Endothelial cell (in vitro differentiated cells): Measurements from ENCODE around the gene U2SURP. TPM values are rescaled to one million over a fixed set of nuclear protein-coding genes. Genes with fewer than 3 reads are reported as not detected.

Source experiments
- DNase-seq: peaks from one replicate; pipeline ENCODE4 v3.0.0; 2021; ENCODE audit warnings: low spot score
- H3K27ac Mint-ChIP-seq: one replicate; pipeline ENCODE4 v1.8.0; 2021; ENCODE audit warnings: mixed read lengths, inconsistent platforms; ENCODE audit not compliant: unreplicated experiment
- H3K27me3 Mint-ChIP-seq: one replicate; pipeline ENCODE4 v1.8.0; 2021; ENCODE audit warnings: mild to moderate bottlenecking, moderate library complexity, mixed read lengths, inconsistent platforms; ENCODE audit not compliant: unreplicated experiment
- H3K36me3 Mint-ChIP-seq: one replicate; pipeline ENCODE4 v1.8.0; 2021; ENCODE audit warnings: mild to moderate bottlenecking, low read depth, mixed read lengths, inconsistent platforms; ENCODE audit not compliant: unreplicated experiment
- H3K4me1 Mint-ChIP-seq: one replicate; pipeline ENCODE4 v1.8.0; 2021; ENCODE audit warnings: mild to moderate bottlenecking, mixed read lengths, inconsistent platforms; ENCODE audit not compliant: unreplicated experiment
- H3K4me3 Mint-ChIP-seq: one replicate; pipeline ENCODE4 v1.8.0; 2021; ENCODE audit warnings: mild to moderate bottlenecking, mixed read lengths, inconsistent platforms; ENCODE audit not compliant: unreplicated experiment
- H3K9me3 Mint-ChIP-seq: one replicate; pipeline ENCODE4 v1.8.0; 2021; ENCODE audit warnings: mixed read lengths, inconsistent platforms; ENCODE audit not compliant: unreplicated experiment
- CTCF ChIP-seq: fragments of 200-600 bp; sonication (generic); IDR thresholded peaks from one replicate; pipeline ENCODE4 v1.5.0; 2021; ENCODE audit warnings: antibody characterized with exemption; ENCODE audit not compliant: unreplicated experiment
- total RNA-seq: library from RNA; stranded (reverse); fragmentation: NEBNext Ultra II Directional; extraction: Animal tissue kit (Norgen Biotek cat#: 25700); gene quantifications from one replicate; pipeline ENCODE4 v1.2.1, GENCODE V29; 2021; ENCODE audit not compliant: unreplicated experiment

The U2SURP gene
- total RNA-seq, 1 donor from 2014 or later: 86.1 TPM

- peaks cover 4% of the 10 kb centered on the region for H3K27me3 Mint-ChIP-seq
- no peak overlapping the region for H3K4me3 Mint-ChIP-seq
- DNase-seq: no peak
- no peaks in the 10 kb centered on the region for H3K4me1 Mint-ChIP-seq
- no peaks in the 10 kb centered on the region for H3K36me3 Mint-ChIP-seq
- no peak overlapping the region for H3K27ac Mint-ChIP-seq
- no peak for TF ChIP-seq CTCF
- no peaks in the 10 kb centered on the region for H3K9me3 Mint-ChIP-seq
Measured at GRCh38 chr3:143090976-143091837, 89.8 kb downstream of the U2SURP start.

GRCh38 chr3:143092191-143092590 lies 90.8 kb downstream of the U2SURP start:
- H3K4me3 Mint-ChIP-seq: no peak overlapping the region

GRCh38 chr3:143095813-143096212 lies 94.4 kb downstream of the U2SURP start:
- Mint-ChIP-seq H3K27me3 (peaks cover 5% of the 10 kb centered on the region), H3K27ac (no peak overlapping the region), H3K4me3 (no peak overlapping the region), H3K4me1 (no peaks in the 10 kb centered on the region), H3K36me3 (no peaks in the 10 kb centered on the region), H3K9me3 (no peaks in the 10 kb centered on the region)
- TF ChIP-seq CTCF: no peak
- no peak for DNase-seq

More at GRCh38 chr3:143092191-143092590, 90.8 kb downstream of the U2SURP start:
- Mint-ChIP-seq H3K9me3 (no peaks in the 10 kb centered on the region), H3K27me3 (peaks cover 7% of the 10 kb centered on the region), H3K4me1 (no peaks in the 10 kb centered on the region), H3K36me3 (no peaks in the 10 kb centered on the region), H3K27ac (no peak overlapping the region)
- no peak for DNase-seq
- TF ChIP-seq CTCF: no peak

- no peak overlapping the region for H3K4me3 Mint-ChIP-seq
- peaks cover 5% of the 10 kb centered on the region for H3K27me3 Mint-ChIP-seq
Measured at GRCh38 chr3:143098032-143098764, 96.8 kb downstream of the U2SURP start.

More at GRCh38 chr3:143098032-143098764, 96.8 kb downstream of the U2SURP start:
- Mint-ChIP-seq H3K4me1 (no peaks in the 10 kb centered on the region), H3K36me3 (no peaks in the 10 kb centered on the region), H3K9me3 (no peaks in the 10 kb centered on the region), H3K27ac (no peak overlapping the region)
- TF ChIP-seq CTCF: no peak
- DNase-seq: no peak
